MCF 10A (cell line): ENCODE data around the gene AQP3. TPM values are rescaled to one million over a fixed set of nuclear protein-coding genes. Genes with fewer than 3 reads are reported as not detected.

Source experiments
- BruUV-seq: library from RNA; stranded (reverse); fragments of 400-500 nt; replicated peaks from 2 replicates; lab custom pipeline; 2021; lab: Mats Ljungman, UMichigan
- CTCF ChIA-PET: fragments of 300-600 bp; sonication (Branson Sonifier 250); formaldehyde crosslinking; extraction: SDS; loops from one replicate; lab custom pipeline; 2021; ENCODE audit warnings: antibody characterized with exemption, inconsistent platforms; lab: Yijun Ruan, JAX
- POLR2A ChIA-PET: fragments of 300-600, 350-650 bp; sonication (Branson Sonifier 250); formaldehyde crosslinking; extraction: SDS; loops from one replicate; lab custom pipeline; 2020; ENCODE audit warnings: antibody characterized with exemption, inconsistent platforms; lab: Yijun Ruan, JAX
- DNase-seq: peaks from one replicate; pipeline ENCODE4 v3.0.0-alpha.2; 2018; ENCODE audit not compliant: unreplicated experiment
- H3K27ac Mint-ChIP-seq: one replicate; pipeline ENCODE4 v1.8.0; 2022; ENCODE audit warnings: mild to moderate bottlenecking, low read depth, mixed read lengths; ENCODE audit not compliant: unreplicated experiment
- H3K27me3 Mint-ChIP-seq: one replicate; pipeline ENCODE4 v1.8.0; 2022; ENCODE audit warnings: mixed read lengths; ENCODE audit not compliant: insufficient read depth, unreplicated experiment
- H3K36me3 Mint-ChIP-seq: one replicate; pipeline ENCODE4 v1.8.0; 2022; ENCODE audit warnings: mild to moderate bottlenecking, moderate library complexity, mixed read lengths; ENCODE audit not compliant: insufficient read depth, unreplicated experiment
- H3K4me1 Mint-ChIP-seq: one replicate; pipeline ENCODE4 v1.8.0; 2022; ENCODE audit warnings: mixed read lengths; ENCODE audit not compliant: insufficient read depth, unreplicated experiment
- H3K4me3 Mint-ChIP-seq: one replicate; pipeline ENCODE4 v1.8.0; 2022; ENCODE audit warnings: mild to moderate bottlenecking, moderate library complexity, mixed read lengths; ENCODE audit not compliant: unreplicated experiment
- H3K9me3 Mint-ChIP-seq: one replicate; pipeline ENCODE4 v1.8.0; 2022; ENCODE audit warnings: mixed read lengths; ENCODE audit not compliant: unreplicated experiment
- intact Hi-C: fragments of 100-400 bp; cut with micrococcal nuclease; formaldehyde crosslinking; loops from 2 replicates; pipeline ENCODE4 v1.14.1; 2022
- total RNA-seq: library from RNA; stranded (reverse); gene quantifications from 2 replicates; pipeline ENCODE4 v1.2.3, GENCODE V29; 2022
- TF ChIP-seq, protein P1 (sequence below): fragments of 200-600 bp; IDR thresholded peaks from one replicate; pipeline ENCODE4 v1.8.0; 2022; ENCODE audit warnings: antibody characterized with exemption, mild to moderate bottlenecking; ENCODE audit not compliant: unreplicated experiment

Gene AQP3
- total RNA-seq, 1 experiment from 2014 or later = 0.89 TPM

DNA sequence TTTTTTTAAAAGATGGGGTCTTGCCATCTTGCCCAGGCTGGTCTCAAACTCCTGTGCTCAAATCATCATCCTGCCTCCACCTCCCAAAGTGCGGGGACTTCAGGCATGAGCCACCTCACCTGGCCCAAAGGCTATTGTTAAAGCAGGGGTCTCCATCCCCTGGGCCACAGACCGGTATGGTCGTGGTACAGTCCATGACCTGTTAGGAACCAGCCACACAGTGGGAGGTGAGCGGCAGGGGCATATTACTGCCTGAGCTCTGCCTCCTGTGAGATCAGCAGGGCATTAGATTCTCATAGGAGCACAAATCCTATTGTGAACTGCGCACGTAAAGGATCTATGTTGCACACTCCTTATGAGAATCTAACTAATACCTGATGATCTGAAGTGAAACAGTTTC, 33.6 kb upstream of the AQP3 start:
- Mint-ChIP-seq H3K27ac (no peak overlapping the region), H3K27me3 (no peaks in the 10 kb centered on the region), H3K4me1 (no peaks in the 10 kb centered on the region), H3K36me3 (peaks cover 8% of the 10 kb centered on the region), H3K9me3 (no peaks in the 10 kb centered on the region), H3K4me3 (no peak overlapping the region)
- ChIA-PET POLR2A (no interaction called here), CTCF (interaction anchor here (0.7 to 2.3 kb wide), 5 partner anchors 14 to 241 kb away, joined by 3 to 8 read pairs (median 3); no protein-coding TSS in a partner anchor)
- BruUV-seq = no TSS peak
- TF ChIP-seq, protein P1, sequence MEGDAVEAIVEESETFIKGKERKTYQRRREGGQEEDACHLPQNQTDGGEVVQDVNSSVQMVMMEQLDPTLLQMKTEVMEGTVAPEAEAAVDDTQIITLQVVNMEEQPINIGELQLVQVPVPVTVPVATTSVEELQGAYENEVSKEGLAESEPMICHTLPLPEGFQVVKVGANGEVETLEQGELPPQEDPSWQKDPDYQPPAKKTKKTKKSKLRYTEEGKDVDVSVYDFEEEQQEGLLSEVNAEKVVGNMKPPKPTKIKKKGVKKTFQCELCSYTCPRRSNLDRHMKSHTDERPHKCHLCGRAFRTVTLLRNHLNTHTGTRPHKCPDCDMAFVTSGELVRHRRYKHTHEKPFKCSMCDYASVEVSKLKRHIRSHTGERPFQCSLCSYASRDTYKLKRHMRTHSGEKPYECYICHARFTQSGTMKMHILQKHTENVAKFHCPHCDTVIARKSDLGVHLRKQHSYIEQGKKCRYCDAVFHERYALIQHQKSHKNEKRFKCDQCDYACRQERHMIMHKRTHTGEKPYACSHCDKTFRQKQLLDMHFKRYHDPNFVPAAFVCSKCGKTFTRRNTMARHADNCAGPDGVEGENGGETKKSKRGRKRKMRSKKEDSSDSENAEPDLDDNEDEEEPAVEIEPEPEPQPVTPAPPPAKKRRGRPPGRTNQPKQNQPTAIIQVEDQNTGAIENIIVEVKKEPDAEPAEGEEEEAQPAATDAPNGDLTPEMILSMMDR = no peak
- no peak for DNase-seq
- intact Hi-C loops = no loop called here

DNA sequence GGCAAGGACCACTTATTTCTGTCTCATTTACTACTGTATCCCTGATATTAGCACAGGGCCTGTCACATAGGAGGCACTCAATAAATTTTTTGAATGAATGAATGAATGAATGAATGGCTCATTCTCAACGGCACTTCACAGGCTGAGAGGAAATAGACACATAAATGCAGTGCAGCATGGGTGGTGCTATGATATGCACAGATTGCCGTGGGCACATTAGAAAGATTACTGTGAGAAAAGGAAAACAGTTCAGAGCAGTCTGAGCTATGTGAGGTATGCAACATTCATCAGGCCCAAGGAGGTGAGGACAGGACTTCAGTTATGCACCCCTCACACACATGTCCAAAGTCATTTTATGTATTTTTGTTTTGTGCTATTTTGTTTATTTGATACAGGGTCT, 32.7 kb upstream of the AQP3 start:
- Mint-ChIP-seq H3K4me1 (no peaks in the 10 kb centered on the region), H3K4me3 (no peak overlapping the region), H3K36me3 (peaks cover 8% of the 10 kb centered on the region), H3K9me3 (no peaks in the 10 kb centered on the region), H3K27ac (no peak overlapping the region), H3K27me3 (no peaks in the 10 kb centered on the region)
- TF ChIP-seq, protein P1 = no peak
- POLR2A ChIA-PET = no interaction called here
- CTCF ChIA-PET = interaction anchor here (0.8 to 2.3 kb wide), 3 partner anchors 13 to 242 kb away, joined by 3 to 8 read pairs (median 4); no protein-coding TSS in a partner anchor
- no TSS peak for BruUV-seq
- DNase-seq = no peak
- intact Hi-C loops = no loop called here

DNA sequence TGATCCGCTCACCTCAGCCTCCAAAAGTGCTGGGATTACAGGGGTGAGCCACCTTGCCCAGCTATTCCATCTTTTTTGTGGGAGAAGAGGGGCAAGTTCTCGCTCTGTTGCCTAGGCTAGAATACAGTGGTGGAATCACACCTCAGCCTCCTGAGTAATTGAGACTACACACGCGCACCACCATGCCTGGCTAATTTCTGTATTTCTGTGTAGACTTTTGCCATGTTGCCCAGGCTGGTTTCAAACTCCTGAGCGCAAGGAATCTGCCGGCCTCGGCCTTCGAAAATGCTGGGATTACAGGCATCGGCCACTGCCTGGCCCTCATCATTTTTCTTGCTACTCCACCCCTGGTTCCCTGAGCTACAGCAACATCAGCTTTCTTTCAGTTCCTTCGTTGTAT, 29.1 kb upstream of the AQP3 start:
- Mint-ChIP-seq H3K4me1 (peaks cover 7% of the 10 kb centered on the region), H3K36me3 (peaks cover 11% of the 10 kb centered on the region), H3K27me3 (no peaks in the 10 kb centered on the region), H3K4me3 (no peak overlapping the region), H3K27ac (no peak overlapping the region), H3K9me3 (no peaks in the 10 kb centered on the region)
- TF ChIP-seq, protein P1 = no peak
- ChIA-PET CTCF (interaction anchor here (1.1 to 2.5 kb wide), 6 partner anchors 10 to 60 kb away, joined by 3 to 10 read pairs (median 4); no protein-coding TSS in a partner anchor), POLR2A (no interaction called here)
- DNase-seq = no peak
- no TSS peak for BruUV-seq
- intact Hi-C loops = no loop called here

DNA sequence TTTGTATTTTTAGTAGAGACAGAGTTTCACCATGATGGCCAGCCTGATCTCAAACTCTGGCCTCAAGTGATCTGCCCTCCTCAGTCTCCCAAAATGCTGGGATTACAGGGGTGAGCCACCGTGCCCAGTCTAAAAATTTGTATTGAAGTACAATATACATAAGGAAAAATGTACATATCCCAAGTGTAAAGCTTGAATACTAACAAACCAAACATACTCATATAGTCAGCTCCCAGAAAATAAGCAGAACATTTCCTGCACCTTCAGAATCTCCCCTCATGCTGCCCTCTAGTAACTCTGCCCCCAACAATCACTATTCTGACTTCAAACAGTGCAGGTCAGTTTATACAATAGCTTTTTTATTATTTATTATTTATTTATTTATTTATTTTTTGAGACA, 28.0 kb upstream of the AQP3 start:
- Mint-ChIP-seq H3K27ac (no peak overlapping the region), H3K4me3 (no peak overlapping the region), H3K36me3 (peaks cover 22% of the 10 kb centered on the region), H3K27me3 (no peaks in the 10 kb centered on the region), H3K9me3 (no peaks in the 10 kb centered on the region), H3K4me1 (peaks cover 10% of the 10 kb centered on the region)
- DNase-seq = no peak
- TF ChIP-seq, protein P1 = no peak
- intact Hi-C loops = no loop called here
- ChIA-PET POLR2A (interaction anchor here (0.7 to 2.0 kb wide), 5 partner anchors 14 to 303 kb away, joined by 3 to 15 read pairs (median 4); no protein-coding TSS in a partner anchor), CTCF (interaction anchor here (0.6 to 2.5 kb wide), 6 partner anchors 8 to 436 kb away, joined by 3 to 10 read pairs (median 4); no protein-coding TSS in a partner anchor)
- BruUV-seq = no TSS peak
